Lung (tissue), 12 donors: ENCODE measurements around the gene MYO1F. TPM values are rescaled to one million over a fixed set of nuclear protein-coding genes. Genes with fewer than 3 reads are reported as not detected.

Experiments
- ATAC-seq: fragments of 200-7000 bp; cut with Tn5 transposase; one replicate; pipeline ENCODE4 v1.9.1; 2020; ENCODE audit warnings: moderate number of reproducible peaks; ENCODE audit not compliant: insufficient read depth, low FRiP score
- DNase-seq, 3 donors: peaks; one replicate each; pipeline ENCODE4 v3.0.0-alpha.2; 2013 to 2017
- H3K27ac ChIP-seq, 2 donors: one replicate each; pipeline ENCODE4 v1.5.1; 2013; ENCODE audit warnings: mild to moderate bottlenecking in 2 of 2, moderate library complexity in 2 of 2, control low read depth in 1 of 2, inconsistent platforms in 1 of 2, low read depth in 1 of 2, low read length in 1 of 2
- H3K27me3 ChIP-seq, 3 donors: one replicate each; pipeline ENCODE4 v1.5.1; 2013; ENCODE audit warnings: low read length in 2 of 3; ENCODE audit not compliant: control insufficient read depth in 3 of 3, insufficient read depth in 3 of 3
- H3K36me3 ChIP-seq, 4 donors: one replicate each; pipeline ENCODE4 v1.5.1; 2013; ENCODE audit warnings: low read length in 4 of 4, mild to moderate bottlenecking in 1 of 4, moderate library complexity in 1 of 4; ENCODE audit not compliant: control insufficient read depth in 4 of 4, insufficient read depth in 4 of 4
- H3K4me1 ChIP-seq, 5 donors: one replicate each; pipeline ENCODE4 v1.5.1; 2013; ENCODE audit warnings: low read length in 5 of 5, mild to moderate bottlenecking in 2 of 5, moderate library complexity in 1 of 5; ENCODE audit not compliant: control insufficient read depth in 5 of 5, insufficient read depth in 5 of 5
- H3K4me3 ChIP-seq: one replicate; pipeline ENCODE4 v1.5.1; 2013; ENCODE audit warnings: mild to moderate bottlenecking, control low read depth, moderate library complexity
- H3K9ac ChIP-seq, 2 donors: one replicate each; pipeline ENCODE4 v1.5.1; 2013; ENCODE audit warnings: low read length in 2 of 2, control low read depth in 1 of 2; ENCODE audit not compliant: insufficient read depth in 1 of 2
- H3K9me3 ChIP-seq, 4 donors: one replicate each; pipeline ENCODE4 v1.5.1; 2013; ENCODE audit warnings: low read length in 3 of 4, mild to moderate bottlenecking in 1 of 4, moderate library complexity in 1 of 4; ENCODE audit not compliant: control insufficient read depth in 4 of 4, insufficient read depth in 3 of 4
- WGBS, 2 donors: extraction: QIAGEN DNeasy Blood & Tissue Kit; methylation state at CpG; one replicate each; pipeline ENCODE4 v1.1.7; 2013; 5-methylcytosine and 5-hydroxymethylcytosine counted together
- polyA plus RNA-seq, 2 donors: library from polyadenylated mRNA; stranded (reverse); fragments of 200-250 nt; gene quantifications; one replicate each; pipeline ENCODE4 v1.2.1, GENCODE V29; 2013
- total RNA-seq, 2 donors: library from RNA; depleted of rRNA in 1 of 2; stranded (reverse); fragments of >200 nt in 1 of 2; gene quantifications; one replicate each; pipeline ENCODE4 v1.2.1, GENCODE V29; 2014 to 2021
- TF ChIP-seq, protein P1 (sequence below): IDR thresholded peaks from 2 replicates; pipeline ENCODE4 v1.5.1; 2012; ENCODE audit warnings: mild to moderate bottlenecking; ENCODE audit errors: control extremely low read depth, extremely low read depth
- donor health status: control.
- donor health status: control.
- donor health status: Bipolar disorder and iron deficiency.
- donor health status: healthy.
- donor health status: DM: yes; HTN: yes; CAD: no.

MYO1F gene
- total and polyA plus RNA-seq, 4 donors: 23.4 to 127 (median 73.2) TPM

DNA sequence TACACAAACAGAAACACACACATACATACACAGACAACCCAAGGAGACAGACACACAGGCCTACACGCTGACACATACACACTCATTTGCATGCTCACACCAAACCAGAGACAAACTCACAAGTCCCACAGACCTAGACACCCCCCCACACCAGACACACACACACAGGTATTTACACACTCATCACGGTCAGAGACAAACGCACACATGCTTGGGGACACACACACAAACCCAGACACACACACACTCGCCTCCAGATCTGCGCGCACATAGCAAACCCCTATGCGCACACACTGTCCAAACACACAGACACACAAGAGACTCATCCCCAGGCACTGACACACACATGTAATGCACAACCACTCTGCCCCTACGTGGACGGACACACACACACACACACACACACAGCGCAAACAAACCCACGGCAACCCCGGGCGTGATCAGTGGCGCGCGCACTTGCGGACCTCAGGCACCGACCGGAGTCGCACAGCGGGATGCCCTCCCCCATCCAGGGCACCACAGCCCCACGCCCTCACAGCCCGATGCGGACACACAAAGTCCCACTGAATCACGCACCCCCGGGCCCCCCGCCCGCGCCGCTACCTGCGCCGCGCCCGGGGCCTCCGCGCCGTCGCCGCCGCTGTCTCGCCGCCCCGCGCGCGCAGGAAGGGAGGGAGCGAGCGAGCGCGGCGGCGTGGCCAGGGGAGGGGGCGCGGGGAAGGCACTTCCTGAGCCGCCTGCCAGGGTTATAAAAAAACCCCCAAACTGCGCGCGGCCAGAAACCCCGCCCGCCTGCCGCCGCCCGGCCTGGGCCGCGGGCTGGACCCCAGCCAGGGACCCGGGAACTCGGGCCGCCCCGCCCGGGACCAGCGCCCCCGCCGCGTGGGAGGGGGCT, 33.0 kb upstream of the MYO1F start, which contains the start of gene ADAMTS10:
Gene ADAMTS10, minus strand, starts transcription at position 675 of the 895 bp plus-strand sequence. CDS start 5,005 bp downstream, outside the sequence.
- Histone ChIP-seq H3K27ac (peak within 1 kb of the TSS; percentile 47 to 82), H3K4me3 (peak within 1 kb of the TSS; percentile 82), H3K36me3 (peaks cover 0 to 2% (median 0%) of the 10 kb centered on the region in 4 donors), H3K27me3 (no peaks in the 10 kb centered on the region), H3K4me1 (peaks cover 3 to 18% (median 10%) of the 10 kb centered on the region in 5 donors), H3K9ac (peak within 1 kb of the TSS; percentile 80 to 91), H3K9me3 (peaks cover 0 to 5% (median 0%) of the 10 kb centered on the region in 4 donors)
- TF ChIP-seq, protein P1, sequence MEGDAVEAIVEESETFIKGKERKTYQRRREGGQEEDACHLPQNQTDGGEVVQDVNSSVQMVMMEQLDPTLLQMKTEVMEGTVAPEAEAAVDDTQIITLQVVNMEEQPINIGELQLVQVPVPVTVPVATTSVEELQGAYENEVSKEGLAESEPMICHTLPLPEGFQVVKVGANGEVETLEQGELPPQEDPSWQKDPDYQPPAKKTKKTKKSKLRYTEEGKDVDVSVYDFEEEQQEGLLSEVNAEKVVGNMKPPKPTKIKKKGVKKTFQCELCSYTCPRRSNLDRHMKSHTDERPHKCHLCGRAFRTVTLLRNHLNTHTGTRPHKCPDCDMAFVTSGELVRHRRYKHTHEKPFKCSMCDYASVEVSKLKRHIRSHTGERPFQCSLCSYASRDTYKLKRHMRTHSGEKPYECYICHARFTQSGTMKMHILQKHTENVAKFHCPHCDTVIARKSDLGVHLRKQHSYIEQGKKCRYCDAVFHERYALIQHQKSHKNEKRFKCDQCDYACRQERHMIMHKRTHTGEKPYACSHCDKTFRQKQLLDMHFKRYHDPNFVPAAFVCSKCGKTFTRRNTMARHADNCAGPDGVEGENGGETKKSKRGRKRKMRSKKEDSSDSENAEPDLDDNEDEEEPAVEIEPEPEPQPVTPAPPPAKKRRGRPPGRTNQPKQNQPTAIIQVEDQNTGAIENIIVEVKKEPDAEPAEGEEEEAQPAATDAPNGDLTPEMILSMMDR: no peak
- DNase-seq (peak; percentile 65 to 82 (median 70)), ATAC-seq (peak; percentile 10)
- WGBS, 2 donors: 1% methylated on average over 59 to 74 of the region's 74 CpGs

DNA sequence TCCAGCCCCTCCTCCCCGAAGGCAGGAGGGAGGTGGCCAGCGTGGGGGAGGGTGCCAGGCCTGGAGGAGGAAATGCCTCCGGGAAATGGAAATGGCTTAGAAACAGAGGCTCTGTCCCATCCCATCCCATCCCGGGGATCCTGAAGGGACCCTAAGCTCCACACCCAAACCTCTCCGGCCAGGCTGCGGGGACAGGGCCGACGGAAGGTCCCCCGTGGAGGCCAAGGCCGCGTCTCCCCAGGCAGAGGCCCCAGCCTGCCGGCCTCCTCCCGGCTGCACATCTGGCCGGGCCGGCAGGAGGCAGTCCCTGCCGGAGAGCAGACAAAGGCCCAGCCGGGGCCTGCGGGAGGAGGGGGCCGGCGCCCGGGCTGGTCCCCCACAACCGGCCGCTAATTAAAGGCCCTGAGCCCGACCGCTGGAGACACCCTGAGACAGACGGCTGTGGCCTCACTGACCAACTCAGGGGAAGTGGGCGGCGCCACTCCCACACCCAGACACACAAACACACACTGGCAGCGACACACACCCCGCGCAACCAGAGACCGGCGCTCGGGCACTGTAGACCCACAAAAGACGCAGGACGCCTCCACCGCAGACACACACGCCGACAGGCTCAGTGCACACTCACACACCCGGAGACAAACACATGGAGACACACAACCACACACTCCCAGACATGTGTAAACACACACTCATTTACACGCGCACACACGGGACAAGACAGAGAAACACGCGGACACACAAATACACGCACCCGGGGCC, 32.2 kb upstream of the MYO1F start:
- no peaks in the 10 kb centered on the region for H3K27me3 ChIP-seq
- TF ChIP-seq, protein P1: no peak
- H3K9me3 ChIP-seq: peaks cover 0 to 11% (median under 1%) of the 10 kb centered on the region in 4 donors
- H3K27ac ChIP-seq: peak overlapping the region; percentile 39 to 82
- ATAC-seq: no peak
- peaks cover 3 to 18% (median 10%) of the 10 kb centered on the region in 5 donors for H3K4me1 ChIP-seq
- peaks cover 0 to 11% (median 3%) of the 10 kb centered on the region in 4 donors for H3K36me3 ChIP-seq
- peak overlapping the region; percentile 80 to 91 for H3K9ac ChIP-seq
- DNase-seq: peak; percentile 71 to 81 (median 74)
- peak overlapping the region; percentile 82 for H3K4me3 ChIP-seq
- 2 to 4% methylated on average over 45 to 47 of the region's 47 CpGs for WGBS, 2 donors

DNA sequence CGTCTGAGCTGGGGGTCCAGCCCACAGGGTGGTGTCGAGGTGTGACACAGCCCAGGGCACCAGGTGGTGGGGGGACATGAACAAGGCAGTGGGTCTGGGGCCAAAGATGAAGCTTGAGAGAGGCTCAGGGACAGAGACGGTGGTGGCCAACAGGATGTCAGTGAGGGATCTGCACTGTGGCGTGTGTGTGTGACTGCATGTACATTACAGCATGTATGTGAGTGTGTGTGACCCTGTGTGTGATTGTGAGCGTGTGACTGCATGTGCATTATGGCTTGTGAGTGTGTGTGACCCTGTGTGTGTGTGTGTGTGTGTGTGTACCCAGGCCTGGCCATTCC, 31.7 kb upstream of the MYO1F start:
- ATAC-seq: no peak
- Histone ChIP-seq H3K4me1 (peaks cover 3 to 18% (median 10%) of the 10 kb centered on the region in 5 donors), H3K9me3 (peaks cover 0 to 11% (median under 1%) of the 10 kb centered on the region in 4 donors), H3K36me3 (peaks cover 0 to 12% (median 3%) of the 10 kb centered on the region in 4 donors), H3K27me3 (no peaks in the 10 kb centered on the region), H3K4me3 (no peak overlapping the region), H3K9ac (peak overlapping the region; percentile 53 to 80), H3K27ac (peak overlapping the region in 1 of 2 donors; percentile 82)
- no peak for DNase-seq
- WGBS, 2 donors: 50 to 51% methylated on average over 5 of the region's 5 CpGs
- TF ChIP-seq, protein P1: no peak
